Measurements from ENCODE around the gene CACNA1C. TPM values are rescaled to one million over a fixed set of nuclear protein-coding genes. Genes with fewer than 3 reads are reported as not detected.

Gene CACNA1C
- total and polyA plus RNA-seq, 8 donors = 0.31 to 55.8 (median 7.2) TPM

GRCh38 chr12:2481951-2482350, 429.2 kb downstream of the CACNA1C start:
- no peak overlapping the region for H3K4me3 ChIP-seq
- intact Hi-C loops (cut with DNase I; ENCODE audit: low total_unique reads) = no loop called here
- TF ChIP-seq POLR2A (IDR thresholded peaks at IDR 0.05) = no peak
- no peak for TF ChIP-seq POLR2AphosphoS5 (IDR thresholded peaks at IDR 0.05)
- TF ChIP-seq CTCF (IDR thresholded peaks at IDR 0.05) = no peak
- no peak for DNase-seq
- H3K4me1 ChIP-seq = peaks cover 0 to 12% (median 3%) of the 10 kb centered on the region in 4 donors
- H3K27ac ChIP-seq = no peak overlapping the region
- no peaks in the 10 kb centered on the region for H3K36me3 ChIP-seq
- H3K27me3 ChIP-seq = no peaks in the 10 kb centered on the region
- no peaks in the 10 kb centered on the region for H3K9me3 ChIP-seq
- 81 to 94% (median 90%) methylated on average over 9 to 10 of the region's 10 CpGs for WGBS, 5 donors

GRCh38 chr12:2482938-2483660, 430.3 kb downstream of the CACNA1C start:
- 75 to 78% (median 75%) methylated on average over 13 of the region's 13 CpGs for WGBS, 5 donors

GRCh38 chr12:2483713-2484112, 430.9 kb downstream of the CACNA1C start:
- intact Hi-C loops (cut with DNase I; ENCODE audit: low total_unique reads) = no loop called here
- Histone ChIP-seq H3K4me1 (peaks cover 0 to 16% (median 3%) of the 10 kb centered on the region in 4 donors), H3K27me3 (no peaks in the 10 kb centered on the region), H3K27ac (no peak overlapping the region), H3K36me3 (no peaks in the 10 kb centered on the region), H3K9me3 (no peaks in the 10 kb centered on the region), H3K4me3 (no peak overlapping the region)
- 53 to 60% (median 56%) methylated on average over 3 of the region's 3 CpGs for WGBS, 5 donors
- no peak for TF ChIP-seq POLR2AphosphoS5 (IDR thresholded peaks at IDR 0.05)
- no peak for TF ChIP-seq CTCF (IDR thresholded peaks at IDR 0.05)
- TF ChIP-seq EP300 (IDR thresholded peaks at IDR 0.05) = no peak
- DNase-seq = no peak

More at GRCh38 chr12:2482938-2483660, 430.3 kb downstream of the CACNA1C start:
- Histone ChIP-seq H3K4me3 (no peak overlapping the region), H3K27ac (no peak overlapping the region), H3K36me3 (no peaks in the 10 kb centered on the region), H3K27me3 (no peaks in the 10 kb centered on the region), H3K4me1 (peaks cover 0 to 16% (median 3%) of the 10 kb centered on the region in 4 donors), H3K9me3 (no peaks in the 10 kb centered on the region)
- intact Hi-C loops (cut with DNase I; ENCODE audit: low total_unique reads) = no loop called here
- TF ChIP-seq POLR2A (IDR thresholded peaks at IDR 0.05) (no peak), CTCF (IDR thresholded peaks at IDR 0.05) (no peak), EP300 (IDR thresholded peaks at IDR 0.05) (no peak), POLR2AphosphoS5 (IDR thresholded peaks at IDR 0.05) (no peak)
- DNase-seq = no peak

- Histone ChIP-seq H3K4me1 (peaks cover 0 to 16% (median 3%) of the 10 kb centered on the region in 4 donors), H3K27ac (no peak overlapping the region), H3K36me3 (no peaks in the 10 kb centered on the region), H3K27me3 (no peaks in the 10 kb centered on the region), H3K4me3 (no peak overlapping the region), H3K9me3 (no peaks in the 10 kb centered on the region)
- WGBS, 5 donors = 78 to 82% (median 81%) methylated on average over 12 to 13 of the region's 13 CpGs
- DNase-seq = no peak
- intact Hi-C loops (cut with DNase I; ENCODE audit: low total_unique reads) = no loop called here
- TF ChIP-seq POLR2AphosphoS5 (IDR thresholded peaks at IDR 0.05) (no peak), POLR2A (IDR thresholded peaks at IDR 0.05) (no peak), EP300 (IDR thresholded peaks at IDR 0.05) (no peak), CTCF (IDR thresholded peaks at IDR 0.05) (no peak)
Measured at GRCh38 chr12:2484141-2484776, 431.5 kb downstream of the CACNA1C start.
